OCI-M2 (cell line): ENCODE measurements around the gene BCS1L.

Source experiments
- DNase-seq: peaks from one replicate; lab custom pipeline; 2025; ENCODE audit not compliant: unreplicated experiment; lab: John Stamatoyannopoulos, UW

The BCS1L gene, protein sequence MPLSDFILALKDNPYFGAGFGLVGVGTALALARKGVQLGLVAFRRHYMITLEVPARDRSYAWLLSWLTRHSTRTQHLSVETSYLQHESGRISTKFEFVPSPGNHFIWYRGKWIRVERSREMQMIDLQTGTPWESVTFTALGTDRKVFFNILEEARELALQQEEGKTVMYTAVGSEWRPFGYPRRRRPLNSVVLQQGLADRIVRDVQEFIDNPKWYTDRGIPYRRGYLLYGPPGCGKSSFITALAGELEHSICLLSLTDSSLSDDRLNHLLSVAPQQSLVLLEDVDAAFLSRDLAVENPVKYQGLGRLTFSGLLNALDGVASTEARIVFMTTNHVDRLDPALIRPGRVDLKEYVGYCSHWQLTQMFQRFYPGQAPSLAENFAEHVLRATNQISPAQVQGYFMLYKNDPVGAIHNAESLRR

DNA sequence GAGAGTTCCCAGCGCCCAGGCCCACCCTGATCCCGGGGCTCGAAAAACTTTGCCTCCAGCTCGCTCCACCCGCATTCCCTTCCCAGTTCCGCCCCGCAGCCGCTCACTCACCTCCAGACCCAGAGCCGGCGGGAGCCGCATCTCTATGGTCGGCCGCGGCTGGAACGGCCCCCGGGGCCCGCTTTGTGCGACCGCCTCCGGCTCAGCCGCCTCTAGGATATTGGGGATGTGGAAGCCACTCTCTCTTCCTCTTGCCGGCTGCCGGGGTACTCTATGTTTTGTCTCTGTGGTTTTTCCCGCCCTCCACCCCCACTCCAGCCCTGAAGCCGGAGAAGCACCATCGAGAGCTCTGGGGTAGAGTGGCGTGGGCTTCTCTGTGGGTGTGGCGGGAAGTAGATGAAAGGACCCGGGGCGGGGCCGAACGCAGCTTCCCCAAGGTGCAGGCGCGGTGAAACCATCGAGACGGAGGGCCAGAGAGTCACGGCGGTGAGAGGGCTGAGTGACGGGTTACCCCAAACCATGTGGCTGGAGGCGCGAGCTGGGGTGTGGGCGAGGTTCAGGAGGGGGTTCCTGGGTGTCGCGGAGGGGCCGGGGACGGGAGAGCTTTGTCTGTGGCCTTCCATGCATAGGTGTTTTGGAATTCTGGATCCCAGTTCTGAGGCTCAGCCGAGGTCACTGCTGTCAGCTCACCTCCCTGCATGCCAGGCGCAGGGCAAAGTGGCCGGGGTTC is at the start of gene BCS1L, which contains the start of gene ZNF142:
TSS of gene BCS1L (plus strand) at position 426 of the 730 bp plus-strand sequence. CDS start 1,305 bp downstream, outside the sequence.
TSS of gene ZNF142 (minus strand) at position 366 of the 730 bp plus-strand sequence. CDS start 3,194 bp downstream, outside the sequence.
- DNase-seq: peak; percentile 53

DNA sequence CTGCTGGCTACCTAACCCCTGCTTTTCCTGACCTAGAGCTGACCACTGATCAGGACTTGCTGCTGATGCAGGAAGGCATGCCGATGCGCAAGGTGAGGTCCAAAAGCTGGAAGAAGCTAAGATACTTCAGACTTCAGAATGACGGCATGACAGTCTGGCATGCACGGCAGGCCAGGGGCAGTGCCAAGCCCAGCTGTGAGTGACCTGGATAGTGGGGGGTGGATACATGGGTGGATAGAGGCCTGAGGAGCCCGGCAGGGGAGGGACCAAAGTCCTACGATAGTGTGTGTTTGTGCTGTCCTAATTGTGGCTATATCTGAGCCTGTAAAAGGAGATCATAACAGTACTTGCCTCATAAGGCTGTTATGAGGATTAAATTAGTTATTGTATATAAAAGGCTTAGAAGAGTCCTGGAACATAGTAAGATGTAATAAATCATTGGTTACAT is 43.6 kb upstream of the BCS1L start:
- no peak for DNase-seq

DNA sequence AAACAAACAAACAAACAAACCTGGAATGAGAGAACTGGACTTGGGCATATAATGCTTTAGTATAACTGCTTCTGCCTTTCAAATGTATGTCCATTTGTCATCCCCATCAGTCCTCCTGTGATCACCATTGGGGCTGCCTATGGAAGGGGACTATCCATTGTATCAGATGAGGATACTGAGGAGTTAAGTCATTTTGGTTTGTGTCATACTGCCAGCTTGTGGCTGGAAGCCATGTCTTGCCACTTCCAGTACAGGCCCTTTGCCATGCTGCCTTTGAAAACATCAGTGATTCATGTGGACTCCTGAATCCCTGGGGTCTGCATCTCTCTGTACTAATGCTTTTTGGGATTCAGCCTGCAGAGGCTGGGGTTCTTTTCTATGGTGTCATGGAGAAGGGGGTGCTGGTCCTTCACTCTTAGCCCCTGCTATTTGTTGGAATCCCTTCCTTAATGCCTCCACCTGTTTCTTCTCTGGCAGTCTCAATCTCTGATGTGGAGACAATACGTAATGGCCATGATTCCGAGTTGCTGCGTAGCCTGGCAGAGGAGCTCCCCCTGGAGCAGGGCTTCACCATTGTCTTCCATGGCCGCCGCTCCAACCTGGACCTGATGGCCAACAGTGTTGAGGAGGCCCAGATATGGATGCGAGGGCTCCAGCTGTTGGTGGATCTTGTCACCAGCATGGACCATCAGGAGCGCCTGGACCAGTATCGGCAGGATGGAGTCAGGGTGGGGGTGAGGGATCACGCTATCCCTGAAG is 41.2 kb upstream of the BCS1L start:
- no peak for DNase-seq

DNA sequence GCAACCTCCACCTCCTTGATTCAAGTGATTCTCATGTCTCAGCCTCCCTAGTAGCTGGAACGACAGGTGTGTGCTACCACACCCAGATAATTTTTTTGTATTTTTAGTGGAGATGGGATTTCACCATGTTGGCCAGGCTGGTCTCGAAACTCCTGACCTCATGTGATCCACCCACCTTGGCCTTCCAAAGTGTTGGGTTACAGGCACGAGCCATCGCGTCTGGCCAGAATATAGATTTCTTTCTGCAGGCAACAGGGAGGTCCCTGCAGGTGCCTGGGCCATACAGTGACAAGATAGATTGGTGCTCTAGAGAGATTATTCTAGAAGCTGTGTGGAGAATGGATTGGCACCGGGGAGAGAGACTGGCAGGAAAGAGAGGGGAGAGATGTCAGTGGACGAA is 38.5 kb upstream of the BCS1L start:
- no peak for DNase-seq

DNA sequence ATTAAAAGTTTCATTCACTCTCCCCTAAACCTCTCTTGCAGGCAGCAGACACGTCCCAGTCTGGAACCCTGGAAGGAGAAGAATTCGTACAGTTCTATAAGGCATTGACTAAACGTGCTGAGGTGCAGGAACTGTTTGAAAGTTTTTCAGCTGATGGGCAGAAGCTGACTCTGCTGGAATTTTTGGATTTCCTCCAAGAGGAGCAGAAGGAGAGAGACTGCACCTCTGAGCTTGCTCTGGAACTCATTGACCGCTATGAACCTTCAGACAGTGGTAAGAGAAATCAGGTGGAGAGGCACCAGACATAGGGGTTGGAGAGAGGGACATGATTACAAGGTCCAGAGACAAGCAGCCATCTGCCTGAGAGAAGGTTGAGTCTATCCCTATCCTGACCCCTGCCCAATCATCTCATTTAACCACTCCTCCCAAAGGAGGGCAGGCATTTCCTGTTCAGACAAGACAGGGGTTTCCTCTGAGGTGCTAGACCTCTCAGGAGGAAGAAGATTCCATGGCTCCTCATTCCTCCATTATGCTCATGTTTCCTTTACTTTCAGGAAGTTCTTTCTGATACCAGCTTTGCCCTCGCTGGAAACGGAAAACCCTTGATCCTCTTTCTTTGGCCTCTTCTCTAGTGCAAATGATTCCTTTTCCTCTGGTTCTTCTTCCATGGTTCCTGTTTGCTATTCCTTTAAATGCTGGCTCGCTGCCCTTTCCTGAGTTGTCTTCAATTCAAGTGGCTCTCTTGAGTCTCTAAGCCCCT is 36.7 kb upstream of the BCS1L start:
- DNase-seq: no peak

DNA sequence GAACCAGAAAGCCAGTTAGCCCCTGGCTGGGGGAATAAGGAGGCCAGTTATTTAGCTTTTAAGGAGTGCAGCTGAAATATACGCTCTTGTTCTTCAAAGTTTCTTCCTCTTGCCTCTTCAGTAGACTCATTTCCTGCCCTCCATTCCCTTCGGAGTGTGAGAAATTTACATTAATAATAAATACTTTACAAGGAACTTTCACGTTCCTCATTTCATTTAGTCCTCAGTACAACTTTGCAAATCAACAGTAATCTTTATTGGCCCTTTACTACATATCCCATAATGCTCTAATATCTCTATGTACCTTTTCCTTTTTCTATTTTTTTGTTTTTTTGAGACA is 36.1 kb upstream of the BCS1L start:
- no peak for DNase-seq

DNA sequence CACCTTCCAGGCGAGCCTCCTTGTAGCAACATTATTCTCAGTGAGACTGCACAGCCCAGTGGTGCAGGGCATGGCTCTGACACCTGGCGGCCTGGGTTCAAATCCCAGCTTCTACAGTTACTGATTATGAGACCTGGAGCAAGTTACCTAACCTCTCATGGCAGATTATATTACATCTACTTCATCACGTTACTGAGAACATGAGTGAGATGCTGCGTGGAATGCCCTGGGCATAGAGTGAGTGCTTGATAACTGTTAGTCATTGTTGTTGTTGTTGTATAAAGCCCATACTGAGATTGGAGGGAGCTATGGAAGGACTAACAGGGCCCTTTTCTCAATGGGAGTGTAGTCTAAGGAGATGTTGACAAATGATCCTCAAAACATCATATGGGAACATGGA is 33.1 kb upstream of the BCS1L start:
- no peak for DNase-seq

DNA sequence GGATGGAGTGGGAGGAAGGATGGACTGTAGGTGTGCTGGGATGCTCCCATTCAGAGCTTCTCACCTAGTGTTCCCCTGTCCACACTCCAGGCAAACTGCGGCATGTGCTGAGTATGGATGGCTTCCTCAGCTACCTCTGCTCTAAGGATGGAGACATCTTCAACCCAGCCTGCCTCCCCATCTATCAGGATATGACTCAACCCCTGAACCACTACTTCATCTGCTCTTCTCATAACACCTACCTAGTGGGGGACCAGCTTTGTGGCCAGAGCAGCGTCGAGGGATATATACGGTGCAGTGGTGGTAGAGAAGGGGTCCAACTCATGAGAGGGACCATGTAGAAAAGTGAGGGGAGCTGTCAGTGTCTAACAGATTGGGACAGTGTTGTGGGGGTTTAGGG is 31.5 kb upstream of the BCS1L start:
- DNase-seq: no peak

DNA sequence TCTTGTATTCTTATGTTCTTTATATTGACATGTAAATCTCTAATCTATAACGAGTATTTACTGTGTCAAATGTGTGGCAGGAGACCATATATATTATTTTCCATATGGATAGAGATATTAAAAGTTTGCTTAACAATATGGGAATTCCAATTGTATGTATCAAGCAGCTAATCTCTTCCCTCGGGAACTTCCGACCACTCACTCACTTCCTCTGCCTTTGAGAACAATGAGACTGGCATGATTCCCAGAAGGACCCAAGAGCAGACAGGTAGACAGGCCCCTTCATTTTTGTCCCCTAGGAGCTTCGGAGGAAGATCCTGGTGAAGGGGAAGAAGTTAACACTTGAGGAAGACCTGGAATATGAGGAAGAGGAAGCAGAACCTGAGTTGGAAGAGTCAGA is 27.6 kb upstream of the BCS1L start:
- DNase-seq: no peak

DNA sequence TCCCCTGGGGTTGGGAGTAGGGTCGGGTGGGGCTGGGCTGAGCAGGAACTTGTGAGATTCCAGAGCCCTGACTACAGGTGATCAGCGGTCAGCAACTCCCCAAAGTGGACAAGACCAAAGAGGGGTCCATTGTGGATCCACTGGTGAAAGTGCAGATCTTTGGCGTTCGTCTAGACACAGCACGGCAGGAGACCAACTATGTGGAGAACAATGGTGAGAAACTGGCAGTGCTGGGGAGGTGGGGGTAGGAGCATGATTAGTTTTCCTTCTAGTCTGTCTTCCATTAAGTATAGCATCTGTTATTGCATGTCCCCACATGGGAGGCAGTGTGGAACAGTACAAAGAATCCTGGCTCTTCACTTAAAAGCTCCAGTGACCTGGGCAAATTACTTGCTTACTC is 23.8 kb upstream of the BCS1L start:
- no peak for DNase-seq

DNA sequence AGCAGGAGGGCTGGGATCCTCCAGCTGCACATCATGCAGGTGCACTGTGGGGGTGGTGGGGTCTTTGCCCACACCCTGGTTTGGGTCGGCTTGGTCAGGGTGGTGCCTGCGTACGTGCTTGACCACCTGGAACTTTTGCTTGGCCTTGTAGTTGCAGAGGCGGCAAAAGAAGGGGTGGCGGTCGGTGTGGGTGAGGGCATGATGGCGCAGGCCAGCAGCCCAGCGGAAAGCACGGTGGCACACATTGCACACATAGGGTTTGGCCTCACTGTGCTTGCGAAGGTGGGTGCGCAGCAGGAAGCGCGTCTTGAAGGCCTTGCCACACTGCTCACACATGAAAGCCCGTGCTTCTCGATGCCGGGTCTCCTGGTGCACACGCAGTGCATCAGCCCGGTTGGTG is 21.1 kb upstream of the BCS1L start:
- DNase-seq: no peak

DNA sequence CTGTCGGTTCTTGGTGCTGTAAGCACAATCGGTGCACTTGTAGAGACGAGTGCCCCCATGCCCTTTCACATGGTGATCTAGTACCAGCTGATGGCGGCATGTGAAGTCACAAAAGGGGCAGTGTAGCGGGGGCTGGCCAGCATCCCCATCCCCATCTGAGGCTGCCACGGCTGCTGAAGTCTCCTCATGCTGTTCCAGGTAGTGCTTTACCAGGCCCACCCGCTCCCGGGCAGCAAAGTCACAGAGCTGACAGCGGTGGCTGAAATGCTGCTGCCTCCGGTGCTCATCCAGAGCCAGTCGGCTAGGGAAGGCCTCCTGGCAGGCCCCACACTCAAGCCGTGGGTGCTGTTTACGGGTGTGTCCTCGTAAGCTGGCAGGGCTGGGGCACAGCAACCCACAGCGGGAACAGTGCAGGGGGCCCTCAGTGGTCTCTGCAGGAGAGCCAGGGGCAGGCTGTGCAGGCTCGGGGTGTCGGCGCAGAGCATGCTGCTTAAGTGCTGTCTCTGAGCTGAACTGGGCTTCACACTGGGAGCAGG is 17.3 kb upstream of the BCS1L start:
- DNase-seq: no peak

DNA sequence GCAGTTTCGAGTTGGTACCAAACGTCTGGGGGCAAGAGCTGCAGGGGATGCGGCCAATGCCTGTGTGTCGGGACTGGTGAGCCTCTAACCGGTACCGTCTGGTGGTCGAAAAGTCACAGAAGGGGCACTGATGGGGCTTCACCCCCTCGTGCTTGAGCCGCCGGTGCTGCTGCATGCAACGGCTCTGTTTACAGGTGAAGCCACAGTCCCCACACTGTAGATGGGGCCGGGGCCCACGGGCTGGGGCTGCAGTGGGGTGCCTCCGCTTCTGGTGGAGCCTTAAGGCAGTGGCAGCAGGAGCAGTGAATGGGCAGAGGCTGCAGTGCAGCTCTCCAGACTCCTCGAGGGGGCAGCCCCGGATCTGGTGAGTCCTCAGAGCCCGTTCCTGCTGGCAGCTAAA is 16.7 kb upstream of the BCS1L start:
- DNase-seq: no peak

DNA sequence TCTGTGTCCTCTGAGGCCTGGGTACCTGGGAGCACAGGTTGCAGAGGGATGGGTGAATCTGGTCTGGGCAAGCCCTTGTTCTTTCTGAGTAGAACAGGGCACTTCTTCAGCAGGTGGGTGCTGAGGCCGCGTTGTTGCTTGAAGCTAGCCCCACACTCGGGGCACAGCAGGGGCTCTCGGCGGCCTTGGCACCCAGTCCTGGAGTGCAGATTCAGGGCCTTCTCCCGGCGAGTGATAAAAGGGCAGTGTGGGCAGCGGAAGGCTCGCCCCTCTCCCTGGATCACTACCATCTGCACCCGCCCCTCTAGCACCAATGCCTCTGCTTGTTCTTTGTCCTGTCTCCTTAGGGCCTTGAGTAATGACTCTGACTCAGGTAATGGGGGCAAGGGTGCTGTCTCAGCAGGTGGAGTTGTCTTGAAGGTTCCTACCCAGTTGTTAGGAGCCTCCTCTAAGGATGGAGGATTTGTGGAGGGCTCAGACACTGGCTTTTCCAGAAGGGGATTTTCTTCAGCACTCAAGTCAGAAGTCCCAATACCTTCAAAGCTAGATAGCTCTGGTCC is 15.7 kb upstream of the BCS1L start:
- DNase-seq: no peak

DNA sequence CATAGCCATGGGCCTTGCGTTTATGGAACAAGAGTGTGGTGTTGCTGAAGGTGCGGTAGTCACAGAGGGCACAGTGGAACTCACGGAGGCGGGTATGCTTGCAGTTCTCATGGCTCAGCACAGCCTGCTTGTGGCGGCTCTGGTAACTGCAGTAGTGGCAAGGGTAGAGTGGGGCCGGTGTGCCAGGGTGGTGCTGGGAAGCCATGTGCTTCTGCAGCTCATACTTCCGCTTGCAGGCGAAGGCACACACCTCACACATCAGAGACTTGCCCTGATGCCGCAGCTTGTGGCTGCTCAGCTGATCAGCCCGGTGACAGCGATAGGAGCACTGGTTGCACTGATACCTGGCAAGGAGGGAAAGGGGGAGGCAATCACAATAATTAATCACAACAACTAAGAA is 14.8 kb upstream of the BCS1L start:
- no peak for DNase-seq

DNA sequence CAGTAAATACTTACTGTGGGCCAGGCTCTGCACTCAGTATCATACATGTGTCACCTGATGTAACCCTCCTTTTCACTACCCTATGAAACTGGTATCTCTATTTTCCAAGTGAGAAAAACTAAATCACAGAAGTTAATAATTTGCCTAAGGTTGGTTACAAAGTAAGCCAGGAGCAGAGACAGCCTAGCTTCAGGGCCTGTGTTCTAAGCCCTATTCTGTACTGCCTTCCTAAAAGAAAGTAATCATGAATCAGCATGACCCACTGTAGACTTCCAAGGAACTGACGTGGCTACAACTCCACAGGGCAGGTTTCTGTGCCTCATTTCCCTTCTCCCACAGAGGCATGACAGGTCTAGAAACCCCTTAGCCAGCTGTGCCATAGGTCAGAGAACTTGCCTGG is 14.4 kb upstream of the BCS1L start:
- DNase-seq: no peak

DNA sequence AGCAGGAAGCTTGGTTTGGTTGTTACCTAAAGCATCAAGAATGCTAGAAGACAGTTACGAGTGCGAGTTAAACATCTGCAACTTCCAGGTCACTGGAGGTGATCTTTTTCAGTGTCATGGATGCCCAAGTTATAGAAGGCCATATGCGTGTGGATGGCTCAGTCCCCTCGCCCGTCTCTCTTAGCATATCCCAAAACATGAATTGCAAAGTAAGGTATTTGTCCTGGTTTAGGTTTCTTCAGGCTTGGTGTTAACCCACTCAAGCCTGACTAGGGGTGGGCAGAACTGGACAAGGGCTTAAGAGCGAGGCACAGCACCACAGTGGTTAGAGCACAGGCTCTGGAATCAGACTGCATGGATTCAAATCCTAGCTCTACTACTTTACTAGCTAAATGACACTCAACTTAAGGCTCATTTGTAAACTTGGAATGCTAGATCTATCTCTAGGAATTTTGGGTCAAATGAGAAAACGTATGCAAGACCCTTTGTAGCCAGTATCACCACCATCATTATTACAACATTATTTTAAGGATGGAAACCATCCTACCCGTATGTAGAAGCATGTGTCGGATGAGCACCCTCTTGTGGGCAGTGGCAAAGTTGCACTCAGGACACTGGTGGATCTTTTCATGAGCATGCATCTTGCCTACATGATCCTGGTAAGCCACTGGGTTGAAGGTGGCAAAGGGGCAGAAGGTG is 11.2 kb upstream of the BCS1L start:
- DNase-seq: no peak

DNA sequence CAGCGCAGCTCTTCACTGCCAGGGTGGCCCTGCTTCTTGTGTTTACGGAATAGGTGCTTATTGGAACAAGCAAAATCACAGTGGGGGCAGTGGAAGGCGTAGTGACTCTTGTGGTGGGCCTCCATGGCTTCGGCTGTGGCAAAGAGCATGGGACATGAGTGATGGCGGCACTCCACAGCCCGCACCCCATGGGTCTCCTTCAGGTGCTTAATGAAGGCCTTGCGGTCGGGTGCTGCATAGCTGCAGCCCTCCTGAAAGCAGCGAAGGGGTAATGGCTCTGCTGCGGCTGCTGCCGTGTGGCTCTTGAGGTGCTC is 10.7 kb upstream of the BCS1L start:
- DNase-seq: no peak

DNA sequence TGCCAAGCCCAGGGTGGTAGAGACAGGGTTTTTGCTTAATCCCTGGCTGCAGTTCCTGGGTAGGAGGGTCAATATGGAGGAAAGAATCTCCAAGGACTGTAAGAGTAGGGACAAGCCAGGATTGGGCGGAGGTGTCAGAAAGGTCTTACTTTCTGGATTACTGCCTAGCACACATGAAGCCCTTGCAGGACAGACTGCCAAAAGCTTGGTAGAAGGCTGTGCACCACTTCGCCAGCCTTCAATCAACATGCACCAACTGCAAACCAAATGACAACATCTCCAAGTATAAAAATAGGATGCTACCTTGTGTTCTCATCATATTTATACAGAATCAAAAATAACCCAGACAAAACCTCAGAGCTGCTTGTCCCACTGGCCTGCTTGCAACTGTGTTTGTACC is 3.7 kb upstream of the BCS1L start:
- DNase-seq: no peak

DNA sequence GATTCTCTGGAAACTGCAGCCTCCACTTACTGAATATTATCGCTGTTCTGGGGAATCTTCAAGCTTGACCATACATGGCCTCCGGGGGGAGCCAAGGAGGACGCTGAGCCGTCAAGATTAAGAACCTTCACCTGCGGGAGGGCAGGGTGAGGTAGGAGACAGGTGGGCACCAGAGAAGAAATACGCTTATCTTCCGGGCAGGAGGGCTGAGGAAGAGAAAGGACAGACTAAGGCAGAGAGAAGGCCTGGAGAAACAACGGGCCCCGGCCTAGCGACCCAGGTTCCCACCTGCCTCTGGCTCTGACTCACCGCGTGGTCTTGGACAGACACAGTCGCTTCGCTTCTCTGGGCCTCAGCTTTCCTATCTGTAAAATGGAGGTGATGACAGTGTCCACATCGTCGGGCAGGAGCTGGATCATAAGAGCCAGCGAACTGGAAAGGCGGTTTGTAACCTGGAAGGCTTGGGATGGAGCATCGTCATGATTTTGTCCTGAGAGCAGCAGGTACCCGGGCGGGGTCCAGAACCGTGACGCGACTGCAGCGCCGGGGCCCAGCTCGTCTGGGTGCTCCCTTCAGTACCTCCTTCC is 719 bp upstream of the BCS1L start:
- DNase-seq: no peak
